Mucosa of gallbladder (tissue), 1 donor: ENCODE measurements around the gene FPGT. TPM values are rescaled to one million over a fixed set of nuclear protein-coding genes. Genes with fewer than 3 reads are reported as not detected.
A peak's percentile ranks its signal among the peaks of the same experiment; 100 is the strongest.
"Not testable (repeated sequence)": the region's sequence is repeated elsewhere in the genome, so short reads cannot be mapped to it uniquely, and the experiment has no call there.

Experiments used
- DNase-seq: peaks from one replicate; pipeline ENCODE4 v3.0.0-alpha.2; 2020; ENCODE audit warnings: low spot score
- total RNA-seq: library from RNA; stranded (reverse); gene quantifications from one replicate; pipeline ENCODE4 v1.2.1, GENCODE V29; 2021
- donor health status: DM: no; HTN: no; CAD: no.

Gene FPGT
- 31.2 TPM for total RNA-seq

DNA sequence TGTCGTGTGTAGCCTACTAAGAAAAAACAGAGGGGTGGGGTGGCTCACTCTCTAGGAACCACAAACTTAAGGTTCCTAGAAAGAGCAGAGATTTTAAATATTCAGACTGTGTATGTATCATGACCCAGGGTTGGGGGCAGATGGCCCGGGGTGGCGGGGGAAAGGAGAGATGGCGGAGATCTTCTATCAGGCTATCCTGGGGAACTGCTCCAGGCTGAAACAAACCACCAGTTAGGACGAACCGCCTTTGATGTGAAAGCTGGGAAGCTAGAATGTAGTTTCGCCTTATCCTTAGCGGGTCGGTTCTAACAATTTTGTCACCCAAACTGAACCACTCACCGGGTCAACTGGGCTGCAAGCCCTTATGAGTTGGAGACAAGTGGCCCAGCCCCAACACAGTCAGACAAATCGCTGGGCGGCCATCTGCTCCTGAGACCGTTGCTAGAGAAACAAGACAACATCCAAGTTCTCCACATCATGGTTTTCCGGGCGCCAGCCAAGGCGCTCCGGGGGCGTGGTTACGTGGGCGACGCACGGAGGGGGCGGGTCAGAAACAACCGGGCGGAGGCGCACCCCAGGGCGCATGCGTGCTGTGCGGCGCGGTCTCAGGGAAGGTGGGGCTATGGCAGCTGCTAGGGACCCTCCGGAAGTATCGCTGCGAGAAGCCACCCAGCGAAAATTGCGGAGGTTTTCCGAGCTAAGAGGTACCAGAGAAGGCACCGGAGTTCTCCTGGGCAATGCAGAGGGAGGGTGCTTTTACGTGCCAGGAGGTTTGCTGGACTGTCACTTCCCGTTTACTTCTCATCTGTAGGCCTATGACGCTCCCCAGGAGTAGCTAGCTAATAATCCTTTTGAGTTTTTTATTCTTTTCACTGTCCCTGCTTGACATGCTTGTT lies at the start of gene FPGT, which contains the start of gene LRRIQ3:
Gene FPGT (plus strand): TSS at position 586 of the 896 bp plus-strand sequence. CDS start 37 bp downstream, at position 623.
Gene LRRIQ3 (minus strand): TSS at position 520 of the 896 bp plus-strand sequence. CDS start 14,492 bp downstream, outside the sequence.
- DNase-seq = peak; percentile 95

DNA sequence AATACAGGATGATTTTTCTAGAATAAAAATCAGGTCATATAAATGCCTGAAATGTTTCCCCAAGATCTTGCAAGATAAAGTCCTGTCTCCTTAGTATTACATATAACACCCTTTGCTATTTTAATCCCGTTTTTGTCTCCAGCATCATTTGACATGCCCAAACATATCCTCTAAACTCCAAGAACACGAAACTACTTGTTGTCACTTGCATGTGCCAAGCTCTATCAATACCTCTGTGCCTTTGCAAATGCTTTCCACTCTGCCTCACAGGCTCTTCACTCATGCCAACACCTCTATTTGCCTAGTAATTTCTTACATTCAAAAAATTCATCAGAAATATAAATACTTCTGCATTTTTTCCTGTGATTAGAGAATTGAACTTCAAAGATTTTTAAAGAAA lies 38.0 kb upstream of the FPGT start:
- DNase-seq = no peak

DNA sequence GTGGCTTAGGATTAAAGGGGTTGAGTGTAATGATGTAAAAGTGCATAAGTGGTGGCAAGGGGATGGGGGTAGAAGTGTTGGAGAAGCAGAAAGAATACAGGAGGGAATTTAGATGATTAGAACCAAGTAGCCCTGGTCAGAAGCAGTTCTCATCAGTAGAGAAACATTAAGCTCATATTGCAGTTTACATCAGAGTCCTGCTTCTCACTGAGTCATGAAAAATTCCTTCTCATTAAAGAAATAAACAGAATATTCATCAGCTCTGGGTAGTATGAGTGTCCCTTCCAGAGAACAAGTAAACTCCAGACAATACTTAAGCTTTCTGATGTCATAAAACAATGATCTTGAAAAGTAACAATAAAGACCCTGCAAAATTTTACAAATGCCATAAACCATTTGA lies 36.5 kb upstream of the FPGT start:
- no peak for DNase-seq

DNA sequence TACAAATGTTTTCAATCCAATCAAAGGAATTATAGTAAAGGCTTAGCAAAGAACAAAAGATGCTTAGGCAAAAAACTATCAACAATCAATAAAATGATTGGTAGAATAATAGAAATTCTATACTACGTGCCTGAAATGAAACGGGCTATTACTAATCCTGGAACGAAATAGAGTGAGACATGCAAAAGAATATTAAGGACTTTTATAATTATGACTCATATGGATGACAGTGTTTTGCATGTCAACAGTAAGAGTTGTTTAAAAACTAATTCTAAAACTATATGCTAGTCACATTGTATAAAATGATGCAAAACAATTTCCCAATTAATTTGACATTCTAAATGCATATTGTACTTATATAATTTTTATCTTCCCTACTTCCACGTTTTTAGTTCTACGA lies 35.7 kb upstream of the FPGT start:
- DNase-seq = no peak

DNA sequence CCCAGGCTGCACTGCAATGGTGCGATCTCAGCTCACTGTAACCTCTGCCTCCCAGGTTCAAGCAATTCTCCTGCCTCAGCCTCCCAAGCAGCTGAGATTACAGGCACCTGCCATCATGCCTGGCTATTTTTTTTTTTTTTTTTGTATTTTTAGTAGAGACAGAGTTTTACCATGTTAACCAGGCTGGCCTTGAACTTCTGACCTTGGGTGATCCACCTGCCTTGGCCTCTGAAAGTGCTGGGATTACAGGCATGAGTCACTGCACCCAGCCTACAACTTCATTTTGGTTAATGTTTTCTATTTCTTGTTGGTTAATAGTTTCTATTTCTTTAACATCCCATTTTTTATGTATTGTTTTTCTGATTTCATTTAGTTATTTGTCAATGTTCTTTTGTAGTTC lies 23.6 kb upstream of the FPGT start:
- DNase-seq = not testable (repeated sequence)

DNA sequence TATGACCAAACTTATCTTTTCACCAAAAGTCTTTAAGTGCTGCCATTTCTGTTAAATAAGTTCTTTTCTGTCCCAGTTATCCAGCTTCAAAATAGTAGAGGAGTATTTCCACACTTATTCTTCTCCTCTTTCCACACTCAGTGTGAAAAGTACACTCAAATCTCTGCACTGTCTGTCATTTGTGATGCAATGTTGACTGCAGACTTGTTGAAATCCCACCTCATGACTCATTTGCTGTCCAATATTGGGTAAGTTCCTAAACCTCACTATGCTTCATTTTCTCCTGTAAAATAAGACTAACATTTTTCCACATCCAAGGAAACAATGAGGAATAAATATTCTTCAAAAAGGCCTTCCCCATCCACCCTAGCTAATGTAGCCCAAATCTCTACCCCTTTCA lies 17.6 kb upstream of the FPGT start:
- DNase-seq = no peak

DNA sequence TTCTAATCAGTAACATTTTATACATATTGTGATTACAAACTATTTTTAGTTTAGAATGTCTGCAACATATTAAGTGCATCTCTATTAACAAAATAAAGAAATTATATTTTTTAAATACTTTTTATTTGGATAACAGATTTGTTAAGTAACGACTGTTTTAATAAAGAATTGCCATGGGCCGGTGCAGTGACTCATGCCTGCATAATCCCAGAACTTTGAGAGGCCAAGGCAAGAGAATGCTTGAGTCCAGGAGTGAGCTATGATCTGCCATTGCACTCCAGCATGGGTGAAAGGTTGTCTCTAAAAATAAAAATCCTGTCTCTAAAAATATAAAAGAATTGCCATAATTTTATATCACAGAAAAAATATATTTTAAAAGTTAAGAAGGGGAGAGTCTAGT lies 4.1 kb upstream of the FPGT start:
- no peak for DNase-seq

DNA sequence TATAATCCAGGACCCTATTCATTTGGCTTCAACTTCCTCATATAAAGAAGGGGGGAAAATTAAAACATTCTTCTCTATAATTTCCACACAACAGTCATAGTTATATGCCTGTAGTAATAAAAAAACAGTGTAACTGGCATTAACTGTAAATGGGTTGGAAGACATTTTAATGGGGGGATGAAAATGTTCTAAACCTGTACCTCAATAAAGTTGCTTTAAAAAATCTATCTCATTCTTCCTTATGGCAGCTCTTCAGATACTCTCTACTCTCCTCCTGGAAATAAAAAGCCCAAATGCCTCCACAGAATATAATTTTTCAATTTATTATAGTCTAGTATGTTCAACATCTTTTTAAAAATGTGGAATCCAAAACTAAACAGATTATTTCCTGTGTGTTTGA lies 2.7 kb upstream of the FPGT start:
- DNase-seq = no peak

DNA sequence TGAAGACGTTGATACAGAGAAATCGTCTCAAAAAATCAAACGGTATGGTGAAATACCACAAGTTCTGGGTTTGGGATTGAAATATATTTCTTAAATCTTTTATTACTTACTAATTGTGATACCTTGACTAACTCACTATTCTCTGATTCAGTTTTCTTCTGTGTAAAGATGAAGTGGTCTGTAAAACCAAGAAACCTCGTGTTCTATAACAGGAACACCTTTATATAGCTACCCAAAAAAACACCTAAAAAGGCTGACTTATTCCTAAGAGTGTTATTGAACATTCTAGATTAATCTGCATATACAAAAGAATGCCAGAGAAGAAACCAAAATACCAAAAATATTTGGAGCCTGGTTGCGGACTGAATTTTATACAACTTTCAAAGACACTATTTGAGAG lies 787 bp upstream of the FPGT start:
- DNase-seq = no peak

DNA sequence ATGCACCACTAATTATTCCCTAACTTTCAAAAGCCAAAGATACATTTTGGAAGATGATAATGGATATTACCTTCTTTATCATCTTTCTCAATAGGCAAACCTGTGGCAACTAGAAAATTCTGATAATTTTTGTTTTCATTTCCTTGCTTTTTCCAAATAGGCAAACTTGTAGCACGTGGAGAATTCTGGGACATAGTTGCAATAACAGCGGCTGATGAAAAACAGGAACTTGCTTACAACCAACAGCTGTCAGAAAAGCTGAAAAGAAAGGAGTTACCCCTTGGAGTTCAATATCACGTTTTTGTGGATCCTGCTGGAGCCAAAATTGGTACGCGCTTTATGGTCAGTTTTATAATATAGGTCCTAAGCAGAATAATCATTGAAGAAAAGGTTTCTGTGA lies 1.5 kb downstream of the FPGT start:
- no peak for DNase-seq

DNA sequence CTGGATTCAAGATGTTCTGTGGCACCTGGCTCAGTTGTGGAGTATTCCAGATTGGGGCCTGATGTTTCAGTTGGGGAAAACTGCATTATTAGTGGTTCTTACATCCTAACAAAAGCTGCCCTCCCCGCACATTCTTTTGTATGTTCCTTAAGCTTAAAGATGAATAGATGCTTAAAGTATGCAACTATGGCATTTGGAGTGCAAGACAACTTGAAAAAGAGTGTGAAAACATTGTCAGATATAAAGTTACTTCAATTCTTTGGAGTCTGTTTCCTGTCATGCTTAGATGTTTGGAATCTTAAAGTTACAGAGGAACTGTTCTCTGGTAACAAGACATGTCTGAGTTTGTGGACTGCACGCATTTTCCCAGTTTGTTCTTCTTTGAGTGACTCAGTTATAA lies 7.2 kb downstream of the FPGT start:
- DNase-seq = no peak

DNA sequence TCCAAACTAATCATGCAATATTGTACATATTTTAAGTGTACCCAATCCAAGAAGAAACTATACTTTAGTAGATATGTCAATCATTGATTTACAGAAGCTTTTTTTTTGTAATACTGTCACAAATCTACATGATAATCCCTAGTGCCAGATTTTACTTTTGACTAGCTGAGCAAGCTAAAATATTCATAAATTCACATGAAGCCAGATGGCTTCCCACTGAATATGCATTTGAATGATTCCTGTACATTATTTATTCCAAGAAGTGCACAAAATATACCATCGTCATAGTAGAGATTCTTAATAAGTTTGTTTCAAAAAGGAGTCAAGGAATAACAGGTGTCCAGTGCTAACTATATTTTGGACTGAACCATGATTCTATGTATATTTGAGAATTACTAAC lies 17.2 kb downstream of the FPGT start:
- DNase-seq = no peak

DNA sequence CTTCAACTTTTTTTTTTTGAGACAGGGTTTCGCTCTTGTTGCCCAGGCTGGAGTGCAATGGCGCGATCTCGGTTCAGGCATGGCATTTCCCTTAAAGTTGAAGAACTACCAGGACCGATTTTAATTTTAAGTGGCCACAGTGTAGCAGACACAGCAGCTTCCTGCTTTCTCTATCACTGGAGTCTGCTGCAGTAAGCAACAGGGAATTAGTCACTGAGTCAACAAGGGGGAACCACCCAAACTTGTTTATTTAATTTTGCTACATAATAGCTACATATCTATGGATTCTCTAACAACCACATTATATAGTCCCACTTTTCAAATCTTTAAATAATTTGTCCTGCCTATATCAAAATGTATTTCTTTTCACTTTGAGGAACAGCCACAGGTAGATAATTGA lies 24.7 kb downstream of the FPGT start:
- no peak for DNase-seq

DNA sequence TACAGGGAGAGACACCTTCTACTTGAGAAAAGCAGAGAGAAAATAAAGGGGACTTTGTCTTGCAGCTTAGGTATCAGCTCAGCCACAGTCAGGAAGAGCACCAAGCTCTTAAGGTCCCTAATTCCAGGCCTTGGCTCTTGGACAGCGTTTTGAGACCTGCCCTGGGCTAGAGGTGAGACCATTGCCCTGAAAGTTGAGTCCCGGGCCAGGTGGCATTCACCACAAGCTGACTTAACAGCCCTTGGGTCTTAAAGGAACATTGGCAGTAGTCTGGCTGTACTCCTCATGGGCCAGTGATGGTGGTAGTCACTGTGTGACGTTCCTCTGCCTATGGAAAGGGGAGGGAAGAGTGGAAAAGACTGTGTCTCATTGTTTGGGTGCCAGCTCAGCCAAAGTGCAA lies 25.4 kb downstream of the FPGT start:
- no peak for DNase-seq

DNA sequence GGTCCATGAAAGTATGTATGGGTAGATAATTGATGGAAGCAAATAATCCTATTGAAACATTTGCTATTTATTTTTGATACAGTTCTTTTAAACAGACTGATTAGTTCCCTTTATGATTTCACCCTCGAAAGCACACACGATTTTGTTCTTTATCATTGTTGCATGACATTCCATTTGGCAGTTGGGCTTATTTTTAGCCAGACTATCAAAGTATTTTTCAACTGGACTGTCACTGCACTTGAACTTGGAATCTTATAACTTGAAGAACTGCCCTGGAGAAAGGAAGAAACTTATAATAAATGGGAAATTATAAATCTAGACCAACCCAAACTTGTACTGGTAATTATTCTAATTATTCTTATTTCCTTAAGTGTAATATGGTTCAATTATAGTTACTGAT lies 37.1 kb downstream of the FPGT start, which contains the start of gene TNNI3K:
Gene TNNI3K (plus strand): TSS at position 235 of the 400 bp plus-strand sequence. CDS start 65 bp downstream, at position 300.
- no peak for DNase-seq

DNA sequence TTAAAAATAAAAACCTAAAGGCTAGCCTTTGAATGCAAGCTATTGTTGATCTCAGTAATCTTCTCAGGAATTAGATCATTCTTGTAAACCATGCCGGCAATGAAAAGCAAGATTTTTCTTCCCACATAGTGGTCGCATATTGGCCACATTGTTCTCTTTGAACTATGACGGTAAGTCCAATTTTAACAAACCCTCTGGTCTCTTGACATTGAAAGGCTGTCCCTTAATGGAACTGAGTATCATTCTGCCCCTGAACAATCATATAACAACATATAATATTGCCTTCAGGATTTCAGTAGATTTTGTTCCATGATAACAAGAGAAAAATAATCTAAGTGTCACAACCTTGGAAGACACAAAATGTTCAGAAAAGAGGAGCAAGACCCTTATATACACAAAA lies 38.4 kb downstream of the FPGT start:
- no peak for DNase-seq

DNA sequence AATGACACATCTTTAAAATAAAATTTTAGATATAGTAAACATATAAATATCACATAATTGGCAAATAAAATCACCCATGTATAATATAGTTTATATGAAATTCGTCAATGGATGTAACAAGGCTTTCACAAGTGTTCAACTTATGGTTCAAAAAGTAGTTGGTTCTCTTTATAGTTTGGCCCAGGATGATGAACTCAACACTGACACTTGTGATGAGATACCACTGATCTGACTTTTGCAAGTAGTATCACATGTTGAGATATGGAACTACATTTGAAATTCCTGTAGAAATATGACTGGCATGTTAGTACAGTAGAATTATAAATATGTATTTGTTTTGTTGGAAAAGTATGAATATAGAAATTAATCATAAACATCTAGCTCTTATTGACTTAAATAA lies 39.0 kb downstream of the FPGT start:
- no peak for DNase-seq

DNA sequence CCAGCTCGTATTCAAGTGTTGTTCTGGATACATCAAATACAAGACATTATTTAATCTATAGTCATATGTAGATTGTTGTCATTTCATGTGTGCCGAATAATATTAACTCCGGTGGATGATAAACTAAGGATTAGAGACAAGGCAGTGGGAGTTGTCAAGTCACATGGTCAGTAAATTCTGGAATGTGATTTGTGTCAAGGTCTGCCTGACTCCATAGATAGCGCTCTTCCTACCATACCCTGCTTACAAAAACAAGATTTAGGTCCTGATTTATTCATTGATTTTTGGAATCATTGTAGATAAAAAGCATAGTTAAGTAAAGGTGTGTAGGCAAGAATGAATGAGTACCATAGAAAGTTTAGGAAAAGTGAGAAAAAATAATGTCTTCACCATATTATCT lies 39.7 kb downstream of the FPGT start:
- DNase-seq = no peak

DNA sequence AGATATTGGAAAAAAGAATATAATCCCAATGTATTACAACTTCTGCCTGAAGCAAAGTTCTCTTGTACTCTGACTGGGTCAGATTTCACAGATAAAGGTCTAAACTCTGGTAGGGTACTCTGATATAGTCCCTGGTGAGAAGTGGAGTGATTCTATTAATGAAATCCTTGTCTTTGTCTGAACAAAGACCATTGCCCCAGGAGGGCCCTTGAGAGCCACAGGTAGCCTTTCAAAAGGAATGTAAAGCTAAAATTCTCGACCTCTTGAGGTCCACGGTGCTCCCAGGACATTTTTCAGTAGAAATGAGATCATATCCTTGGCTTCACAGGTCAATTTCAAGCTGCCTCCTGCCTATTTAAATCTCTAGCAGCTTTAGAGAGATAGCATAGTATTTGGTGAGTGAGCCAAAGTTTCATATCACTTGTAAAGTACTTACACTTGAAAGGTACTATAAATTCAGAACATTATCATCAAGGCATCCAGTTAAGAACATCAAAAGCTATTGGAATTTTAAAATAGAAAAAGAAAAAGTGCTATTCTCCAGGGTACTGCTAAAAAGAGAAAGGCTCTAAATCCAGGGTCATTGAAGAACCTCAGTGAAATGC lies 47.2 kb downstream of the FPGT start:
- DNase-seq = no peak

DNA sequence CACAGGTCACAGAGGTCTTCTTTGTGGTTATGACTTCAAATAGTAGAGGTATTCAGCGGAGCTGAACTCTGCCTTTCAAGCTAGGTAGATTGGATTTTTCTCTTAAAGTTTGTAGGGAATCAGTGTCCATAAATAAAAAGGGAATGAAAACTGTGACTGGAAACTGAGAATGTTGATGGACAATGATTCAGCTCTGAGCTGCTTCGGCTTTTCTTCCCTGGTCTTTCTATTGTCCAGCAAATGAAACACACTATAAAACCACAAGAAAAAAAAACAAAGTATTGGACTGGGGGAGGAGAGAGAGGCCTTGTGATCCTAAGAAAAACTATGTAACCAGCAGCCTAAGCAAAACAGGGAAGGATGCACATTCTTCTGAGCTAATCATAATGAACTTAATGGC lies 48.3 kb downstream of the FPGT start:
- no peak for DNase-seq

DNA sequence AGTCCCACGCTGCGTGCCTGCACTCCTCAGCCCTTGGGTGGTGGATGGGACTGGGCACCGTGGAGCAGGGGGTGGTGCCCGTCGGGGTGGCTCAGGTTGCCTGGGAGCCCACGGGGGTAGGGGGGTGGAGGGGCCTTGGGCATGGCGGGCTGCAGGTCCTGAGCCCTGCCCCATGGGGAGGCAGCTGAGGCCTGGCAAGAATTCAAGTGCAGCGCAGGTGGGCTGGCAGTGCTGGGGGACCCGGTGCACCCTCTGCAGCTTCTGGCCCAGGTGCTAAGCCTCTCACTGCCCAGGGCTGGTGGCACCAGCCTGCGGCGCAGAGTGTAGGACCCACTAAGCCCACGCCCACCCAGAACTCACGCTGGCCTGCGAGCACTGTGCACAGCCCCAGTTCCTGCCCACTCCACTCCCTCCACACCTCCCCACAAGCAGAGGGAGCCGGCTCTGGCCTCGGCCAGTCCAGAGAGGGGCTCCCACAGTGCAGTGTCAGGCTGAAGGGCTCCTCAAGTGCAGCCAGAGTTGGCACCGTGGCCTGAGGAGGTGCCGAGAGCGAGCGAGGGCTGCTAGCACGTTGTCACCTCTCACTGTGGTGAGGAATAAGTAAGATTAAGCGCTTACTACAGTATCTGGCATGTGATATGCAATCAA lies 50.0 kb downstream of the FPGT start:
- DNase-seq = no peak

DNA sequence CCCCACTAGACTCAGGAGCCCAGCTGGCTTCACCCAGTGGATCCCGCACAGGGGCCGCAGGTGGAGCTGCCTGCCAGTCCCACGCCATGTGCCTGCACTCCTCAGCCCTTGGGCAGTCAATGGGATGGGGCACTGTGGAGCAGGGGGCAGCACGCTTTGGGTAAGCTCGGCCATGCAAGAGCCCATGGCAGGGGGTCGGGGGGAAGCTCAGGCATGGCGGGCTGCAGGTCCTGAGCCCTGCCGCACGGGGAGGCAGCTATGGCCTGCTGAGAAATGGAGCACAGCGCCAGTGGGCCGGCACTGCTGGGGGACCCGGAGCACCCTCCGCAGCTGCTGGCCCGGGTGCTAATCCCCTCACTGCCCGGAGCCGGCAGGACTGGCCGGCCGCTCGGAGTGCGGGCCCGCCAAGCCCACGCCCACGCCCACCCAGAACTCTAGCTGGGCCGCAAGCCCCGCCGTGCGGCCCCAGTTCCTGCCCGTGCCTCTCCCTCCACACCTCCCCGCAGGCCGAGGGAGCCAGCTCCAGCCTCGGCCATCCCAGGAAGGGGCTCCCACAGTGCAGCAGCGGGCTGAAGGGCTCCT lies 55.3 kb downstream of the FPGT start:
- not testable (repeated sequence) for DNase-seq
